Testis (tissue), 2 donors: ENCODE results near the gene ADPRHL1.

Source experiments
- POLR2A ChIP-seq: fragments of 450-650 bp; IDR thresholded peaks from one replicate; pipeline ENCODE4 v1.6.1; 2017; ENCODE audit warnings: antibody characterized with exemption, mild to moderate bottlenecking, moderate library complexity
- TF ChIP-seq, protein P1 (sequence below), 3 experiments: fragments of 450-650 bp in 2 of 3; fragments of 200-600 bp in 1 of 3; sonication (generic) in 1 of 3; IDR thresholded peaks; one replicate each; pipeline ENCODE4 v1.5.1; 2016 to 2019; ENCODE audit warnings: antibody characterized with exemption in 3 of 3, mild to moderate bottlenecking in 2 of 3, moderate library complexity in 1 of 3

DNA sequence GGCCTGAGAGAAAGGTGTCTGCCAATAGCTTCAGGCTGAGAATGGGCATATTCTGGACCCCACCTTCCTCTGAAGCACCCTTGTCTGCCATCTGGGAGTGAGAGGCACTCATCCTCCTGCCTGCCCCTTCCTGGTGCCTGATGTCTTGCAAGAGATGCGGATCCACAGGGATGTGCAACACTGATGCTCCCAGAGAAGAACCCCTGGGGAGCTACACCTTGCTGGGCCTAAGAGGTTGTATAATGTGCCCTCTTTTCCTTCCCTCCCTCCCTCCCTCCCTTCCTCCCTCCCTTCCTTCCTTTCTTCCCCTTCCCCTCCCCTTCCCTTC is 34.6 kb downstream of the ADPRHL1 start:
- TF ChIP-seq, protein P1, sequence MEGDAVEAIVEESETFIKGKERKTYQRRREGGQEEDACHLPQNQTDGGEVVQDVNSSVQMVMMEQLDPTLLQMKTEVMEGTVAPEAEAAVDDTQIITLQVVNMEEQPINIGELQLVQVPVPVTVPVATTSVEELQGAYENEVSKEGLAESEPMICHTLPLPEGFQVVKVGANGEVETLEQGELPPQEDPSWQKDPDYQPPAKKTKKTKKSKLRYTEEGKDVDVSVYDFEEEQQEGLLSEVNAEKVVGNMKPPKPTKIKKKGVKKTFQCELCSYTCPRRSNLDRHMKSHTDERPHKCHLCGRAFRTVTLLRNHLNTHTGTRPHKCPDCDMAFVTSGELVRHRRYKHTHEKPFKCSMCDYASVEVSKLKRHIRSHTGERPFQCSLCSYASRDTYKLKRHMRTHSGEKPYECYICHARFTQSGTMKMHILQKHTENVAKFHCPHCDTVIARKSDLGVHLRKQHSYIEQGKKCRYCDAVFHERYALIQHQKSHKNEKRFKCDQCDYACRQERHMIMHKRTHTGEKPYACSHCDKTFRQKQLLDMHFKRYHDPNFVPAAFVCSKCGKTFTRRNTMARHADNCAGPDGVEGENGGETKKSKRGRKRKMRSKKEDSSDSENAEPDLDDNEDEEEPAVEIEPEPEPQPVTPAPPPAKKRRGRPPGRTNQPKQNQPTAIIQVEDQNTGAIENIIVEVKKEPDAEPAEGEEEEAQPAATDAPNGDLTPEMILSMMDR (IDR thresholded peaks at IDR 0.05), result no peak
- TF ChIP-seq POLR2A, result no peak
